ENCODE data around the gene SPRYD3.

The SPRYD3 gene

DNA sequence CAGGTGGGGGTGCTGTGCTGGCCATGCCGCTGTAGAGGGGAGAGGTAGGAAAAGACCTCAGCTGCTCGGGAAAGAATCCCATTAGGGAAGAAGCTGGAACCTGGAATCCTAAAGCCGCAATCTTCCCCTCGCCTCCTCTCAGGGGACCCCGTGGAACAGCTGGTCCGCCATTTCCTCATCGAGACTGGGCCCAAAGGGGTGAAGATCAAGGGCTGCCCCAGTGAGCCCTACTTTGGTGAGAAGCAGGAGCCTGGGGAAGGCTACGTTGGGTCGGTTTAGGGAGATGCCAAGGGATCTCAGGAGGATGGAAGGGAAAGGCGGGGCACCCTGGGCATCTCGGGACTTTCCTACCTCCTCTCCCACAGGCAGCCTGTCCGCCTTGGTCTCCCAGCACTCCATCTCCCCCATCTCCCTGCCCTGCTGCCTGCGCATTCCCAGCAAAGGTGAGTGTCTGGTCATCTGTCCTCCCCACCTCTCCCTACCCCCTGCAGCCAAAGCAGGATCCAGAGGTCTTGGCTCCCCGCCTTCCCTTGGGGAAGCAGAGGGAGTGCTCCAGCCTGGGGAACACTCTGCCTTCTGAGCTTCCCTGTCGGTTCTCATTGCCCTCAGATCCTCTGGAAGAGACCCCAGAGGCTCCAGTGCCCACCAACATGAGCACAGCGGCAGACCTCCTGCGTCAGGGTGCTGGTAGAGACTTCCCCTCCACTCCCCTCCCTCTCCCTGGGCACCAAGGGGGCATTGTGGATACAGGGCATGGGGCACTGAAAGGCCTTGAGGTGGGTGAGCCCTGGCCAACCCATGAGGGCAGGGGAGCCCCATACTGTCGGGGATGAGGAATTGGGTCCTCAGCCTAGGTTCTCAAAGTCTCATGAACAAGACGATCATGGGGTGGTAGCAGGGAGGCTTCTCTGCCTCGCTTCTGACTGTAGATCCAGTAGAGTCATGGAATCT lies 16.9 kb downstream of the SPRYD3 start:
- DNase-seq, result no peak

DNA sequence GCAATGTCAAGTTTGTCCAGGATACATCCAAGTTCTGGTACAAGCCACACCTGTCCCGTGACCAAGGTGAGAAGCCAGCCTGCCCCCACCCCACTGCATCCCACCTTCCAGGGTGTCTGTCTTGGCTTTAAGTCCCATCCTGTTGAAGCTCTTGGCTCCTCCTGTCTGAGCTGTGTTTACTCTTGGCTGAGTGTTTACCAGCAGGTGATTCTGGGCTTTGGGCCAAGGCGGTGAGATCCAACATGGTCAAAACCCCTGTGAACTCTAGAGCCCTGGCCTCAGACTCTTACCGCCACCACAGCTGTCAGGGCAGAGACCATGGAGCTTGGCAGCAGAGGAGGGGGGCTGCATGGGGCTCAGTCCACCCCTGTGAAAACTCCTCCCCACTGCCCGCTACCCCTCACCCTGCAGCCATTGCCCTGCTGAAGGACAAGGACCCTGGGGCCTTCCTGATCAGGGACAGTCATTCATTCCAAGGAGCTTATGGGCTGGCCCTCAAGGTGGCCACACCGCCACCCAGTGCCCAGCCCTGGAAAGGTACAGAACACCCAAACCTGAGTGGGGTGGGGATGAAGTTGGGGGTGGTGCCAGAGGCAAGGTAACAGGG lies 17.7 kb downstream of the SPRYD3 start:
- DNase-seq, result no peak

DNA sequence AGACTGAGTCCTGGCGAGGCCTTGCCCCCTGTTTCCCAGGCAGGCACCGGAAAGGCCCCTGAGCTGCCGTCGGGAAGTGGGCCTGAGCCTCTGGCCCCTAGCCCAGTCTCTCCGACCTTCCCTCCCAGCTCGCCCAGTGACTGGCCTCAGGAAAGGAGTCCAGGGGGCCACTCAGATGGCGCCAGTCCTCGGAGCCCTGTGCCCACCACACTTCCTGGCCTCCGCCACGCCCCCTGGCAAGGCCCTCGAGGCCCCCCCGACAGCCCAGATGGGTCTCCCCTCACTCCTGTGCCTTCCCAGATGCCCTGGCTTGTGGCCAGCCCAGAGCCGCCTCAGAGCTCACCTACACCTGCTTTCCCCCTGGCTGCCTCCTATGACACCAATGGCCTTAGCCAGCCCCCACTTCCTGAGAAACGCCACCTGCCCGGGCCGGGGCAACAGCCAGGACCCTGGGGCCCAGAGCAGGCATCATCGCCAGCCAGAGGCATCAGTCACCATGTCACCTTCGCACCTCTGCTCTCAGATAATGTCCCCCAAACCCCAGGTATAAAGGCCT lies 18.4 kb downstream of the SPRYD3 start:
- no peak for DNase-seq

DNA sequence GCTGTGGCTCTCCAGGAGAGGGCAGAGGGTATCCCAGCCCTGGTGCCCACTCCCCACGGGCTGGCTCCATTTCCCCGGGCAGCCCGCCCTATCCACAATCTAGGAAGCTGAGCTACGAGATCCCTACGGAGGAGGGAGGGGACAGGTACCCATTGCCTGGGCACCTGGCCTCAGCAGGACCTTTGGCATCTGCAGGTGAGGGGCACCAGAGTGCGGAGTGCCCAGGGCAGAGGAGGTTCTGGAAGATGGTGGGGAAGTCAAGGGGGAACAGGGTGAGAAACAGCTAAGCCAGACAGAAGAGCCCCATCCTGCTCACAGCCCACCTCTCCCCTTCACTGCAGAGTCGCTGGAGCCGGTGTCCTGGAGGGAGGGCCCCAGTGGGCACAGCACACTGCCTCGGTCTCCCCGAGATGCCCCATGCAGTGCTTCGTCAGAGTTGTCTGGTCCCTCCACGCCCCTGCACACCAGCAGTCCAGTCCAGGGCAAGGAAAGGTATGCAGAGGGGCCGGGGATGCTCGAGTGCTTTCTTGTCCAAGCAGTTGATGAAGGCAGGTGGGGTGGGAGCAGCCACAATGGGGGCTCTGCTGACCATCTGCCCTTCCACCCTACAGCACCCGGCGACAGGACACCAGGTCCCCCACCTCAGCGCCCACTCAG lies 19.0 kb downstream of the SPRYD3 start:
- no peak for DNase-seq

DNA sequence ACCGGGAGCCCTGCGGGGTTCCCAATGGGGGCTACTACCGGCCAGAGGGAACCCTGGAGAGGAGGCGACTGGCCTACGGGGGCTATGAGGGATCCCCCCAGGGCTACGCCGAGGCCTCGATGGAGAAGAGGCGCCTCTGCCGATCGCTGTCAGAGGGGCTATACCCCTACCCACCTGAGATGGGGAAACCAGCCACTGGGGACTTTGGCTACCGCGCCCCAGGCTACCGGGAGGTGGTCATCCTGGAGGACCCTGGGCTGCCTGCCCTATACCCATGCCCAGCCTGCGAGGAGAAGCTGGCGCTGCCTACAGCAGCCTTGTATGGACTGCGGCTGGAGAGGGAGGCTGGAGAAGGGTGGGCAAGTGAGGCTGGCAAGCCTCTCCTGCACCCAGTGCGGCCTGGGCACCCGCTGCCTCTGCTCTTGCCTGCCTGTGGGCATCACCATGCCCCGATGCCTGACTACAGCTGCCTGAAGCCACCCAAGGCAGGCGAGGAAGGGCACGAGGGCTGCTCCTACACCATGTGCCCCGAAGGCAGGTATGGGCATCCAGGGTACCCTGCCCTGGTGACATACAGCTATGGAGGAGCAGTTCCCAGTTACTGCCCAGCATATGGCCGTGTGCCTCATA lies 19.6 kb downstream of the SPRYD3 start:
- DNase-seq, result no peak

DNA sequence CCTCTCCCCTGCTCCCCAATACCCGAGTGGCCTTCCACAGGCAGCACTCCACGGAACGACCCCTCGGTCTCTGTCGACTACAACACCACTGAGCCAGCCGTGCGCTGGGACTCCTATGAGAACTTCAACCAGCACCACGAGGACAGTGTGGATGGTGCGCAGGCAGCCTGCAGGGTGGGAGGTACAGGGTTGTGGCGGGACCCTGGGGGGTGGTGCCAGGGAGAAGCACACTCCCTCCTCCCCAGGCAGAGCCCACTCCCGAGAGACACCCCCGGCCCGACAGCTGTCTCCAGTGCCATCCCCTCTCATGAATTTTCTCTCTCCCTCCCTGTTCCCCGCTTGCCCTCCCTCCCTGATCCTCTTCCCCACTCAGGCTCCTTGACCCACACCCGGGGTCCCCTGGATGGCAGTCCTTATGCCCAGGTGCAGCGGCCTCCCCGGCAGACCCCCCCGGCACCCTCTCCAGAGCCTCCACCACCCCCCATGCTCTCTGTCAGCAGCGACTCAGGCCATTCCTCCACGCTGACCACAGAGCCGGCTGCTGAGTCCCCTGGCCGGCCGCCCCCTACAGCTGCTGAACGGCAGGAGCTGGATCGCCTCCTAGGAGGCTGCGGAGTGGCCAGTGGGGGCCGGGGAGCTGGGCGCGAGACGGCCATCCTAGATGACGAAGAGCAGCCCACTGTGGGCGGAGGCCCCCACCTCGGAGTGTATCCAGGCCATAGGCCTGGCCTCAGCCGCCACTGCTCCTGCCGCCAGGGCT lies 20.3 kb downstream of the SPRYD3 start:
- DNase-seq, result no peak

DNA sequence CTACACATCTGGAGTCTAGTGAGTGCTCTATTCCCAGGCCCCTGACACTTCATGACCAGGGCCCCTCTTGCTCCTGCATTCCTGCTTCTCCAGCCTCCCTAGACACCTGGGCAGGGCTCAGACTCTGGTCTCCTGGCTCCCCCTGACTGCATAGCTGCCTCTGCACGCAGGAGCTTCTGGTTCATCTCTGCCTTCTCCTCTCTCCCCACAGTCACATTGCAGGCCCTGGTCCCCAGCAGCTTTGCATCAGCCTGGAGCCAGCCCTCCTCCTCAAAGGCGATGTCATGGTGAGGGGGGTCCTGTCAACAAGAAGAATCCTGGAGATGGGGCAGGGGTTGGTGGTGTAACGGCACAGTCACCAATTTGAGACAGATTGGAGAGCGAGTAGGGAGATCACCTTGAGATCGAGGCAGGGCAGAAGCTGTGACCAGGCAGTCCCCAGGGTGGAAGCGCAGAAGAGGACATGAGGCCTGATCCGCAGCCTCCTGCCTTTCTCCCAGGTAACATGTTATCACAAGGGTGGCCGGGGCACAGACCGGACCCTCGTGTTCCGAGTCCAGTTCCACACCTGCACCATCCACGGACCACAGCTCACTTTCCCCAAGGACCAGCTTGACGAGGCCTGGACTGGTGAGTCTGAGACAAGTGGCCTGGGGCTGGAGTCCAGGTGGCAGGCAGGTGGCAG lies 21.2 kb downstream of the SPRYD3 start:
- no peak for DNase-seq

DNA sequence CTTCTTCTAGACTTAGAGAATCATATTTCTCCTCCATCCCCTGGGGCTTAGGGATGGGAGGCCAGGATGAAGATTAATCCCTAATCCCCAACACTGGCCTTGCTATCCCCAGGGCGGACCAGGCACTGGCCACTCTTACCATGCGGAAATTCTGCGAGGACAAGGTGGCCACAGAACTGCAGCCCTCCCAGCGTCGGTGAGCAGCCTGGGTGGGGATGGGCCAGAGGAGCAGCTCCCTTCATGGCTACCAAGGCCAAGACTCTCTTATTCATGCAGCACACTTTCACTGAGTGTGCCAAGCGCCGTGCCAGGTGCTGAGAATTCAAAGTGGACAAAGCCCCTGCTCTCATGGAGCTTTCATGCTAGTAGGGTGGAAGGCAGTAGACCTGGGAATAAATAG lies 22.3 kb downstream of the SPRYD3 start:
- DNase-seq, result no peak

DNA sequence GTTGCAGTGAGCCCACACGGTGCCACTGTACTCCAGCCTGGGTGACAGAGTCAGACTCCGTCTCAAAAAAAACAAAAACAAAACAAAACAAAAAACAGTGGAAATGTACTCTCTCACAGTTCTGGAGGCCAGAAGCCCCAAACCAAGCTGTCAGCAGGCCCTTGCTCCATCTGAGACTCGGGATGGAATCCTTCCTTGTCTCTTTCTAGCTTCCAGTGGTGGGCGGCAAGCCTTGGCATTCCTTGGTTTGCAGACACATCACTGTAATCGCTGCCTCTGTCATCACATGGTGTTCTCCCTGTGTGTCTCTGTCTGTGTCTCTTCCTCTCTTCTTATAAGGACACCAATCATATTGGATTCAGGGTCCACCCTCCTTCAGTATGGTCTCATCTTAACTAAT lies 22.9 kb downstream of the SPRYD3 start:
- no peak for DNase-seq

DNA sequence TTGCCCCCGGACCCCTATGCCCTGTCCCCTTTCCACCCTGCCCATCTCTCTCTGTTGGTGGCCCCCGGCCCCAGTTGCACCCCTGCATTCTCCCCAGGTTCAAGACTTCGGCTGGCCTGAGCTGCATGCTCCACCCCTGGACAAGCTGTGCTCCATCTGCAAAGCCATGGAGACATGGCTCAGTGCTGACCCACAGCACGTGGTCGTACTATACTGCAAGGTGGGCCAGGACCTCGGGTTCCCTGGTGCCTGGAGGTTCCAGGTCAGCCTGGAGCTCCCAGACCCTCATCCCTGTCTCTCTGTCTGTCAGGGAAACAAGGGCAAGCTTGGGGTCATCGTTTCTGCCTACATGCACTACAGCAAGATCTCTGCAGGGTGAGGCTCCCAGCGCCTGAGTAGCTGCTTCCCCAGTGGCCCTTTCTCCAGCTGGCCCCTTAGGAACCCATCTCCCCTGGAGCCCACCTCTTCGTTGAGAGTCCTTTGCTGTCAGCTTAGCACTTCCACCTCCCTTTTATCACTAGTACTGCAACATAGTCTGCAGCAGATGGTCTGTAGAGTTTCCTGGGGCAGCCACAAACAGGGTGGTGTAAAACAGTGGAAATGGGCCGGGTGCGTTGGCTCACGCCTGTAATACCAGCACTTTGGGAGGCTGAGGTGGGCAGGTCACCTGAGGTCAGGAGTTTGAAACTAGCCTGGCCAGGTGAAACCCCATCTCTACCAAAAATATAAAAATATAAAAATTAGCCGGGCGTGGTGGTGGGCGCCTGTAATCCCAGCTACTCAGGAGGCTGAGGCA lies 23.5 kb downstream of the SPRYD3 start:
- no peak for DNase-seq

DNA sequence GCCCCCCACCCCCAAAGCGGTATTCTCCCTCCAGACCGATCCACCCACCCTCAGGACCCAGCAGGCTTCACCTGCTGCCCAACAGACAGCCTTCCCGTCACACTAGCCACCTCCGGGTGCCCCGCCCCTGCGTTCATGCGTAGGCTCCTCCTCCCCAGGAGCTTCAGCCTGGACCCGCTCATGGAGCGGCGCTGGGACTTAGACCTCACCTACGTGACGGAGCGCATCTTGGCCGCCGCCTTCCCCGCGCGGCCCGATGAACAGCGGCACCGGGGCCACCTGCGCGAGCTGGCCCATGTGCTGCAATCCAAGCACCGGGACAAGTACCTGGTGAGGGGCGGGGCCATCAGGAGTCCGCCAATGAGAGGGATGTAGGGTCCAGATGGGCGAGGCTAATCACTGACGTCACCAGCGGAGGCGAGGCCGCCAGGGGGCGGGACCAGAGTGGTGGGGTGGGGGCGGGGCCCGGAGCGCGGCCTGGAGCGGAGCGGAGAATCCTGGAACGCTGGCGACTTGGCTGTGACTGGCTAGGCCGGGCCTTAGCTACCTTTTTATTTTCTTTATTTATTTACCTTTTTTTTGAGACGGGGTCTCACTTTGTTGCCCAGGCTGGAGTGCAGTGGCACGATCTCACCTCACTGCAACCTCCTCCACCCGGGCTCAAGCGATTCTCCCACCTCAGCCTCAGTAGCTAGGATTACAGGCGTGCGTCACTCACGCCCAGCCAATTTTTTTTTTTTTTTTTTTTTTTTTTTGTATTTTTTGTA lies 24.9 kb downstream of the SPRYD3 start:
- peak; percentile 86 for DNase-seq

DNA sequence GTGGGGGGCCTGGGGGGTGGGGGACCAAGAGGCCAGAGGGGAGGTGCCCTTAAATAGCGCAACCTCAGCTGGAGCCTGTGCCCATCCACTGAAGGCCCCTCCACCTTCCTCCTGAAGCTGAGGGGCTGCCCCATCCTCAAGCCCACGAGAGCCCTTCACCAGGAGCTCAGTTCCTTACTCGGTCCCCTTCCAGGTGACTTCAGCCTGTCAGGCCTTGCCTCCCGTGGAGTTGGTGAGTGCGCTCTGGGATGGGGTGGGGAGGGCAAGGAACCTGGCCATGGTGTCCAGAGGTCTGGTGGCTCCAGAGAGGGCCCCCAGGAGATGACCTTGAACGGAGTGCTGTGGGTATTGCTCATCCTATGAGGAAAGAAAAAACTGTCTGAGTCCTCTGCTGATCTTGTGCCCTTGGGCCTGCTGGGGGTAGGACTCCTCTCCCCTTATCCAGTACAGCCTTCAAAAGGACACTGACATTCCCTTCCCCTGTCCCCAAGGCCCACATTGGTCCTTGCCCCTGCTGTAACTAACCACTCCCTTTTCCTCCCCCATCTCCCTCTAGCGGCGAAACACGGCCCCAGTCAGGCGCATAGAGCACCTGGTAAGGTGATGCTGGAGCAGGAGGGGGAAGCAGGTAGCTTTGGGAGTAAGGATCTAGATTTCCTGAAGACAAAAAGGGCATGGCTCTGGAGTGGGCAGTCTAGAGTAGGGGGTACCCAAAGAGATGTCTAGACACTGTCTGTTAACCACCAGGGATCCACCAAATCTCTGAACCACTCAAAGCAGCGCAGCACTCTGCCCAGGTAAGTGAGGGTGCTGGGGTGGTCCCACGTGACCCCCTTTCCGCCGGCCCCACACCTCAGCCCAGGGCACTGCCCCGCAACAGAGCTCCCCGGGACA lies 25.7 kb downstream of the SPRYD3 start:
- DNase-seq, result no peak

DNA sequence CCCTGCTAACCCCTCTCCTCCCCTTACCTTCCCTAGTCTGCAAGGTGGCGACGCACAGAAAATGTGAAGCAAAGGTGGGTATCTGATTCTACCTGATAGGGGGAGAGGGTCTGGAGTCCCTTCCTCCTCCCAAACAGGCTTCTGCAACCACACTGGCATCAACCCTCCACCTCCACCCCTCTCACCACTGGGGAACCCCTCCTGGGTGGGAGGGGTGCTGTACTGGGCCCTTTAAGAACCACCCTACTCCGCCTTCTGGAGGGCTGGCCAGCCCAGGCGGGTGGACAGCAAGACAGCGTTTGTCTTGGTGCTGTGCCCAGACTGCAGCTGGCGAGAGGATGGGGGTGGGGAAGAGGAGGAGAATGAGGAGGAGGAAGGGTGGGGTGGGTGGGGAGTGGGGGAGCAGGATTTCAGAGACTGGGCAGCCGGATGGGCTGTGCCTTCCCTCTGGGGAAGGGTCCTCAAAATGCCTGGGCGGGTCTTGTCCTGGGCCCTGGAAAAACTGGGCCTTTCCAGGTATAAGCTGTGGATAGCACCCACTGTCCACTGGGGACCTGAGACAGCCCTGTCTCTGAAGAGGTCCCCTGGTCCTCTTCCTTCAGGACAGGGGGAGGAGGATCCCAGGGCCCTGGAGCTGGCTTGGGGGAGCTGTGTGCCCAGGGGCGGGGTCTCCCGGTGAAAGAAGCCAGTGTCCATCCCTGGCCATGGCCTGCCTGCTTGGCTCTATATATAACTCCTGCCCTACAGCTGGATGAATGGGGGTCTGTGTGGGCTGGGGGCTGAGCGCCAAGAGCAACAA lies 26.6 kb downstream of the SPRYD3 start:
- DNase-seq, result no peak

DNA sequence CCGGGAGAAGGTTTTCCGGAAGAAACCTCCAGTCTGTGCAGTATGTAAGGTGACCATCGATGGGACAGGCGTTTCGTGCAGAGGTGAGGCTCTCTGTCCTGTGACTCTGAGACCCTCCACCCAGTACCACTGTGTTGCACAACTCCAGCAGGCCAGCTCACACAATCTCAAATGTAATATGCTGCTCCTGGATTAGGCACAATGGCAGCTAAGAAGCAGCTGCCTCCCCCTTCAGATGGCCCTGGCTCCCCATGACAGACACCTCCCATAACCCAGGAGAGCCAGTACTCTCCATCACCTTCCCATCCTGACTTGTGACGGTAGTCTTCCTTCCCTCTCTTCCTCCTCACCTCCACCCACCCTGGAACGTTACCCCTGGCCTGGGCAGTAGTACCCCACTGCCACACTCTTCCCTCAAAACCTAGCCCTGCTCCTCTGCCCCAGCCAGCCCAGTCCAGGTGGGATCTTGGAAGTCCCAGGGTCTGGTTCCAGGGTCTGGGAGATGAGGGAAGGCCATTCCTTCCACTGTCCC lies 27.2 kb downstream of the SPRYD3 start:
- no peak for DNase-seq

DNA sequence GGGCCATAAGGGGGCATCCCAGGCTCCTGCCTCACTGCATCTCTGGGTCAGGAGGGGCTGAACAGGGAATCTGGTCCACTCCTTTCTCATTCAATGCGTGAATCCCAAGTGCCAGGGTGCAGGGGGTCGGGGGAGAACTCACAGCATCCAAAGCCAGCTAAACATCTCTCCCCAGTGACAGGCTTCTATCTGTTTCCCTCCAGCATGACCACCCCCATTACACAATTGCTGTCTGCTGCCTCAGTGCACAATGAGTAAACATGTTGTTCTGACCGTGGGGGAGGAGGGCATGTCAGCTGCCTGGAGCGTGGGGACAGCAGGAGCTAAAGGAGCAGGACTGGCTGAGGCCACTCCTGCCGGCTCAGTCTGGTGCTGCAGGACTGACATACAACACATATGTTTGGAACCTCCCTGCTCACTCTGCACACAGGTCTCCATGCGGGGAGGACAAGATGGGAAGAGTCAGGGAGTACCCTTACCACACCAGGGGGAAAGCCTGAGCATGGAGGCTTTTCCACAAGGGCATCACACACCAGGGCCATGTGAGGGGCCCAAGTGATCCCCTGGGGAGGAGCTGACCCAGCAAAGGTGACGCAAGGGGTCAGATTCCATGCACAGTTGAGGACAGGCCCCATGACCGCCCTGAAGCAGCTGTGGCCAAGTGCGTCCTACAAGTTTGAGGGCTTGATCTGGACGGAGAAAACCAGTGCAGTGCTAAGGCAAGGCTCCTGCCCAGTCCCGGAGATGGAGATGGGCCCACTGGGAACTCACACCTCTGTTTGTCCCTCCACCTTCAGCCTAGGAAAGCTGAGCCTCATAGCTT lies 27.9 kb downstream of the SPRYD3 start:
- DNase-seq, result no peak

DNA sequence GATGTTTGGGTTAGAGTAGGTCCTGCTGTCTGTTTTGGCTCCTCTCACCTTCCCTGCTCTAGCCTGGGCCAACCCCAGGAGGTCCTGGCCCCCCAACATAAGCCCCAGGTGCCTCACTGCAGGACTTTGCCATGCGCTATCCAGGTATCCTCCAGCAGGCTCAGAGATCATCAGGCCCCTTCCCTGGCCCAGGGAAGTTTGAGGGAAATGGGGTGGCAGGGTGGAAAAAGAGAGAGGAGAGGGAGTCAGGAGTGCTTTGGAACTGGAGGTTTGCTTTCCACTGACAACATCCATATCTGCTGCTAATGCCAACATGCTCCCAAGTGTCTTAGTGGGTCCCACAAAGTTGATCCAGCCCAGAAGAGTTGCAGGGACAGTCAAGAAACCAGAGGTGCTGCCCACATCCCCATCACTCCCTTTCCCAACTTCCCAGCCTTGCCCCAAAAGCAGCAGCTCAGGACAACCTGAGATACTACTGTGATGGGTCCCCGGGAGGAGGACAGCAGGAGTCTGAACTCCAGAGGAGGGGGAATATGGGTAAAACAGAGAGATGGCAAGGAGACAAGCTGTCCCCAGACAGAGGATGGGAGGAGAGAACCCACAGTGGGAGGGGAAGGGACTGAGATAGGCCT lies 28.6 kb downstream of the SPRYD3 start:
- DNase-seq, result no peak
